Amniotic stem cell (primary cell): ENCODE results near the gene HLA-DQB2.
"Not testable (repeated sequence)": the region's sequence is repeated elsewhere in the genome, so short reads cannot be mapped to it uniquely, and the experiment has no call there.

Source experiments
- DNase-seq: peaks from one replicate; lab custom pipeline; 2025; lab: John Stamatoyannopoulos, UW

HLA-DQB2 gene

GRCh38 chr6:32763421-32763820 lies at the start of gene HLA-DQB2:
Gene HLA-DQB2, minus strand, starts transcription at chr6:32763532. Its CDS starts 62 bp downstream, at chr6:32763470.
- DNase-seq, result no peak

GRCh38 chr6:32809171-32809570 lies 45.8 kb upstream of the HLA-DQB2 start:
- DNase-seq, result no peak

- DNase-seq, result no peak
These were observed 43.8 kb upstream of the HLA-DQB2 start for GRCh38 chr6:32807020-32807580.

GRCh38 chr6:32805404-32805803 lies 42.1 kb upstream of the HLA-DQB2 start:
- not testable (repeated sequence) for DNase-seq

GRCh38 chr6:32803416-32803815 lies 40.1 kb upstream of the HLA-DQB2 start:
- no peak for DNase-seq

GRCh38 chr6:32799740-32800139 lies 36.4 kb upstream of the HLA-DQB2 start:
- no peak for DNase-seq

GRCh38 chr6:32799168-32799567 lies 35.8 kb upstream of the HLA-DQB2 start:
- DNase-seq, result no peak

- DNase-seq, result peak; percentile 25
These were observed 33.8 kb upstream of the HLA-DQB2 start for GRCh38 chr6:32796848-32797776.

GRCh38 chr6:32794510-32794909 lies 31.2 kb upstream of the HLA-DQB2 start:
- no peak for DNase-seq

GRCh38 chr6:32792901-32793435 lies 29.6 kb upstream of the HLA-DQB2 start:
- no peak for DNase-seq

- no peak for DNase-seq
These were observed 27.0 kb upstream of the HLA-DQB2 start for GRCh38 chr6:32790306-32790705.

GRCh38 chr6:32785781-32786533 lies 22.6 kb upstream of the HLA-DQB2 start:
- peak; percentile 3 for DNase-seq

GRCh38 chr6:32782923-32783322 lies 19.6 kb upstream of the HLA-DQB2 start:
- DNase-seq, result not testable (repeated sequence)

GRCh38 chr6:32779036-32779435 lies 15.7 kb upstream of the HLA-DQB2 start:
- no peak for DNase-seq

GRCh38 chr6:32775071-32775470 lies 11.7 kb upstream of the HLA-DQB2 start:
- no peak for DNase-seq

- no peak for DNase-seq
These were observed 11.1 kb upstream of the HLA-DQB2 start for GRCh38 chr6:32774426-32774825.

GRCh38 chr6:32772656-32773055 lies 9.3 kb upstream of the HLA-DQB2 start:
- DNase-seq, result no peak

GRCh38 chr6:32764048-32764447 lies 716 bp upstream of the HLA-DQB2 start:
- no peak for DNase-seq

- no peak for DNase-seq
These were observed 1.8 kb downstream of the HLA-DQB2 start for GRCh38 chr6:32761548-32761947.

GRCh38 chr6:32761072-32761471 lies 2.3 kb downstream of the HLA-DQB2 start:
- no peak for DNase-seq

- DNase-seq, result no peak
These were observed 3.7 kb downstream of the HLA-DQB2 start for GRCh38 chr6:32759669-32760068.

- no peak for DNase-seq
These were observed 10.8 kb downstream of the HLA-DQB2 start for GRCh38 chr6:32752580-32752979.
